Measurements from ENCODE around the gene GDPD4. TPM values are rescaled to one million over a fixed set of nuclear protein-coding genes. Genes with fewer than 3 reads are reported as not detected.

GDPD4 gene, protein sequence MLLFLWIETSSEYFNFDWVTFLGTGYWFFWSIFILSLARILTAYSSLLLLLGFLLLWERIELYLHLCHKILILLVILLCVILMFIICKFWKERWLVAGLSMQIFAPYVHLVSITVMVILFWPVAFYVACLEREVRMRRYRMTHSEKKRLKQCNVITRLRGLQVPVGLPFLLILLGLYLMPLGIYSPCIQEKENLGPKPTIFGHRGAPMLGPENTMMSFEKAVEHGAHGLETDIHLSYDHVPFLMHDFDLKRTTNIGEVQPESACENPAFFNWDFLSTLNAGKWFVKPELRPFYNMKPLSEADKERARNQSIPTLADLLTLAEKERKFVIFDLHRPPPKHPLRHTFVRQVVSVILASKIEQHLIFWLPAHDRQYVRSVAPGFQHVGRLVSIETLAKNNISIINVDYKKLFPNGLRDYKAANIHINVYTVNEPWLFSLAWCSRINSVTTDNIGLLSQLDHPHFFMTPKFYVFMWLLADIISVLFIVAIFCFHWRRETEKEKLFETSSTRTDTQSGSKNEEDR
- under 1 TPM in 3 of 4 donors, not detected in 1; 0.08 to 0.49 (median 0.21) TPM for polyA plus RNA-seq (ENCODE audit: insufficient read length in 4 of 4)

DNA sequence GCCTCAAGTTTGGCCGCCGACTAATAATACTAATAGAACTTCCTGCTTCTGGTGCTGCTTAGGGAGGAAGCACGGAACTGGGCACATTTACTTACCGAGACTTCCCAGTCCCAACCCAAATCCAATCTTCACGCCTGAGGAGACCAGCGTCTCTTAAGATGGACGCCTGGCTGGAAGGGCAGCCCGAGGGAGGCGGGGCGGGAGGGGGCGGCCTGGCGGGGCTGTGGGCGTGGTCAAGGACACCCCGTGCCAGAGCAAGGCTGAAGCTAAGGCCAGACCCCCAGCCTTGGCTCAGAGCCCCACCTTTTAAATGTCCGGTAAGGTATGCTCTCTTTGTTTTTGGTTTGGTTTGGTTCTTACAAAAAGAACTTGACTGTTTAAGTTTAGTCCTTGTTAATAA, at the start of gene GDPD4:
Gene GDPD4, minus strand, starts transcription at position 177 of the 400 bp plus-strand sequence. CDS start 16,549 bp downstream, outside the sequence.
- no peak for DNase-seq (ENCODE audit: low read depth in 4 of 4, low spot score in 3 of 4)

DNA sequence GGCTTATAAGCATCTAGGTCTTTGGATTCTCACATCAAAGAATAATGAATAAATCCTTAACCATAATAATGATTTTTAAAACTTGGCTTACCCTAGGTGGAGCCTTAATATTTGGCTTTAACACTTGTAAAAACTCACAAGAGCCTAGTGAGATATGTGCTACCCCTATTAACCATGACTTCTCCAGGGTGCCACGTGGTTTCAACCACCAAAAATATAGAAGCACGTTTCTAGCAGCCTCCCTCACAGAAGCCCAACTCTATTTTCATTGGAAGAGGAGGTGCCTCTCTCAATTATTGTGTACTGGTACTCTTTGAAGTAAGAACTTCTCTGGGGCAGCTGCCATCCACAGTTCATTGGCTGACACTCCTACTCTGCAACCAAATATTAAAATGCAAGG, 46.5 kb upstream of the GDPD4 start:
- no peak for DNase-seq (ENCODE audit: low read depth in 4 of 4, low spot score in 3 of 4)

DNA sequence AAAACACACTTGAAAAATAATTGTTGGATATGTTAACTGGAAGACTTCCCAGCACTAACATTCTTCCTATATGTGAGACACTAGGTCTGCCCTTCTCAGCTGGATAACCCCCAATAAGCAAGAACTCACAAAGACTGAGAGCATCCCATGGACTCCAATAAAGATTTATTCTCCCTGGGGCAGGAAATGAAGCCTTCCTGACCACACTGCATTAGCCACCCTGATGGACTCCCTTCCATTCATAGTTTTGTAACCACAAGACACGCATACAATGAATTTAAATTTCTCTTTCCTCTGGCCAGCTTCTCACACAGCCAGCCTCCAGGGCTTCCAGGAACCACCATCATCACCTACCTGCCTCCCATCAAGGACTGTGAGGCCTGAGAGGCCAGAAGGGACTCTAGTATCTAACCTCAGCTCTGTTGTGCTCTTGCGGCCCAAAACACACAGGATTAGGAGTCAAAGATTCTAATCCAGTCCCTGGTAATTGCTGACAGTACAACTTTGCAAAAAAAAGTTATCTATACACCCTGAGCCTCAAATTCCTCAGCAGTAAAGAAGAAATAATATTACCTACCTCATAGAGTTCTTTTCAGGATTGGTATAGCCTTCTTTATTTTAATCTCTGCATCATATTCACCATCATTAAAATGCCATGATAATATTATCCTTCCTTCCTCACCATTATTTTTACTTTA, 45.6 kb upstream of the GDPD4 start:
- no peak for DNase-seq (ENCODE audit: low read depth in 4 of 4, low spot score in 3 of 4)

DNA sequence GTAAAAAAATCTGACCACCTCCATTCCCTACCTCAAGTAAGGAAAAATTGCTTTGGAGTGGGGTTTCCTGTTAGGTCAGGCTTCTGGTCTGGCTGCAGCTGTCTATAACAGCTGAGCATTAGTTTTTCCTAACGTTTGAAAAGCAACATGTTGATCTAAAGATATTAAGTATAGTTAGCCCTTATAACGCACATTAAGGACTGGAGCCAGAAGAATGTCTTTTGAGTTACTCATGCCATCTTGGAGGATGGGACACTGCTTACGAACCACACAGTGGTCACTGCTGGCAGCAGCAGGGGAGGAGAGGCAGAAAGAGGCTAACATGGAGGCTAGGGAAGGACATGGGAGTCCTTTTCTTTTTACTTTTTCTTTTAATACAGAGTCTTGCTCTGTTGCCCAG, 44.1 kb upstream of the GDPD4 start:
- DNase-seq (ENCODE audit: low read depth in 4 of 4, low spot score in 3 of 4) = no peak

DNA sequence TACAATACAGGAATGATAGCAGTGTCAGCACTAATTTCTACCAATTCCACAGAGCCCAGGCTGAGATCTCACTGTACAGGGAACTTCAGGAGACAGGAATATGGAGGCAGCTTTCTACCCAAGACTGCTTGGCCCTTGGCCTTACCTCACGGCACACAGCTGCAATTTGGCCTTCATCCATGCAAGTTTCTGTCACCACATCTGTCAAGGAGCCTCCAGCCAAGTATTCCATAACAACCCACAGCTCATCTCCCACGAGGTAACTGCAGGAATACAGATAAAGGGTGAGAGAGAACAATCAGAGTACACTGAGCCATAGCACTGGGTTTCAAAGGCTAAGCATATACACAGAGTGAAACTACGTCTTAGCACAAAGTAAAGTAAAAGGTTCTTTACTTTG, 39.0 kb upstream of the GDPD4 start:
- DNase-seq (ENCODE audit: low read depth in 4 of 4, low spot score in 3 of 4) = no peak

DNA sequence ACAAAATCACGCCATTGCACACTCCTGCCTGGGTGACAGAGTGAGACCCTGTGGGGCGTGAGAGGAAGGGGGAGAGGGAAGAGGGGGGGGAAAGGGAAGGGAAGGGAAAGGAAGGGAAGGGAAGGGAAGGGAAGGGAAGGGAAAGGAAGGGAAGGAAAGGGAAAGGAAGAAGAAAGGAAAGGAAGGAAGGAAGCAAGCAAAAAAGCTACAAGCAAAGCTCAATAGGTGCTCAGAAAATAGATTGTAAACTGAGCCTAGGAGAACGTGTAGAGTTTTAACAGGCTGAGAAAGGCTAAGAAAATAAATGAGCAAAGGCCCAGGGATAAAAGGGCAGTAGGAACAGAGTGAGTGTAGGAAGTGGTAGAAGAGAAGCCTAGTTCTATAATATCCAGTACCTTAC, 30.8 kb upstream of the GDPD4 start:
- no peak for DNase-seq (ENCODE audit: low read depth in 4 of 4, low spot score in 3 of 4)

DNA sequence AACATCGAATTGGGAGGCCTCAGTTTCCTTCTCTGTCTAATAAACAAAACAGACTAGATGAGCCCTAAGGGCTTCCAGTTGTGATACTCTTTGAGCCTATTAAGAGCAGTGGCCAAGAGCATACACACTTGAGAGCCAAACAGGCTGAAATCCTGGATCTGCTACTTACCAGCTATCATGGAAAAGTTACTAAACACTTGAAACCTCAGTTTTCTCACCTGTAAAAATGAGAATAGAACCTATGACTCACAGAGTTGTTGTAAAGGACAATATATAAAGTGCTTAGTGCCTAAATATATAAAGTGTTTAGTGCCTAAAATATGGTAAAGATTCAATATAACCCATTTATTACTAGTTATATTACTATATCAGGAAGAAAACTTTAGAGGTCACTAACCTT, 23.7 kb upstream of the GDPD4 start:
- DNase-seq (ENCODE audit: low read depth in 4 of 4, low spot score in 3 of 4) = no peak

DNA sequence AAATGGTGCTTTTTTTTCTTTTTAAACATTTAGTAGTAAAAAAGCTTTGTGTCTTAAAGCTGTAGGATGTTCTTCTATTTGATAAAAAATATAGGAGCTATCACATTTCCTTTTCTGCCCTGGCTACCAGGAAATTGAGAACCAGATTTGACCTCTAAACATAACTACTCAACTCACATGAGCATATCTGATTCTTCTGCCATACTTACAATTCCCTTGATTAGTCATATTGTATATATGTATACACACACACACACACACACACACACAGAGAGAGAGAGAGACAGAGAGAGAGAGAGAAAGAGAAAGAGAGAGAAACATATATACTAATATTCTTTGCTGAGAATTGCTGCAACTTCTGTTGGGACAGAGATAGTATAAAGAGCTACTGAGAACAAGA, 23.0 kb upstream of the GDPD4 start:
- DNase-seq (ENCODE audit: low read depth in 4 of 4, low spot score in 3 of 4) = no peak

DNA sequence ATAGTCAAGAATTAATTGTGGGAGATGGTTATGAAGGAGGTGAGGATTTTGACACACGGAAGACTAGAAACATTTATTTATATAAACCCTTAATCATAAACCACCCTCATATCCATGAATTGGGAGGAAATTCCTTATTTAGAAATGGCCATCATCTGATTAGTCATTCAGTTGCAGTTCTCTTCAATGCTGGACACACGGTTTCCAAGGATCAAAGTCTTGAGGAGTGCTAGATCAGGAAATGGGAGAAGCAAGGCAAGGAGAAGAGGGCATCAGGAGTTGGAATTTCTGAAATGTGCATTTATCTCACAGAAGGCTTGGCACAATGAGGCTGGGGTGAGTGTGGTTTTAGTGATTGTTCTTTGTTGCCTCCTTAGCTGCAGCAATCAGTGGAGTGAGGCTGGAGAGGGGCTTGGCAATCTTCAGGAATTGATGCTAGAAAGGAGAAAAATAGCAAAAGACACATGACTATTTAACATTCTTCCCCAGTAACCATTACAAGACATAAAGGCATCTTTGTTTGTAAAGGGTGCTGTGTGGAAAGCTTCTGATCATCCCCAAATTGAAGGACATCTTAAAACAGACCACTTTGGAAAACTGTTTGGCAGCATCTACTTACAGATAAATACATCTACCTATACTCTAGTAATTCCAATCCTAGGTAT, 21.6 kb upstream of the GDPD4 start:
- DNase-seq (ENCODE audit: low read depth in 4 of 4, low spot score in 3 of 4) = no peak

DNA sequence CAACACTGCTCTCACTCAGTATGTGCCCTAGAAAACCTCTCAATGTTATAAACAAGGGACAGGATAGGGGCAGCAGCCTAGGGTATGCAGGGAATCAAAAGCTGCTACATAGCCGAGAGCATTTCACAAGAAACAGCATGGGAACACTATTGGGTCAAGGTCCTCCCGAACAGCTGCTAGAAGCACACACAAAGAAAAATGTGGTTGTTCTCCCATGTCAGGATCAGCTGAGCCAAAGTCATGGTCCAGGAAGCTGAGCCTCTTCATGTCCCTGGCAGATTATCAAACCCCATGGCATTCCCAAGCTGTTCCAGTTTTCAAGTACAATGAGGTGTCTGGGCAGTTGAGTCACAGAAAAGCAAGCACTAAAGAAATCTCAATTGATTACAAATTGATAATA, 21.0 kb upstream of the GDPD4 start:
- no peak for DNase-seq (ENCODE audit: low read depth in 4 of 4, low spot score in 3 of 4)

DNA sequence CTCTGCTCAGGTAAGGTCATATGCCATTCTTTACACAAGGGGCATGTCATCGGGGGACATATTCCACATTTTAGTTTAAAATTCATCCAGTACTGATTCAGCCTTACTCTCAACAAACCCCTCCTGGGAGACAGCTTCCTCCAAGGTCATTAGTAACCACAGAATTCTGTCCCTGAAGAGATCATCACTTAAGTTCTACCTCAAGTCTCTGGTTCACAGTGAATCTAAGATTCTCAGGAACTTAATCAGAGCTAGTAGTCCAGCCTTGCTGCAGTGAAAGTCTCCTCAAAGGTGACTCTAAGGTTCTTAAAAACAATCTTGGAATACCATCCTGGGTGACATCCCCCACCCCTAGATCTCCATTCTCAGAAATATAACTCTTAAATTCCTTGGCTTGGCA, 18.9 kb upstream of the GDPD4 start:
- no peak for DNase-seq (ENCODE audit: low read depth in 4 of 4, low spot score in 3 of 4)

DNA sequence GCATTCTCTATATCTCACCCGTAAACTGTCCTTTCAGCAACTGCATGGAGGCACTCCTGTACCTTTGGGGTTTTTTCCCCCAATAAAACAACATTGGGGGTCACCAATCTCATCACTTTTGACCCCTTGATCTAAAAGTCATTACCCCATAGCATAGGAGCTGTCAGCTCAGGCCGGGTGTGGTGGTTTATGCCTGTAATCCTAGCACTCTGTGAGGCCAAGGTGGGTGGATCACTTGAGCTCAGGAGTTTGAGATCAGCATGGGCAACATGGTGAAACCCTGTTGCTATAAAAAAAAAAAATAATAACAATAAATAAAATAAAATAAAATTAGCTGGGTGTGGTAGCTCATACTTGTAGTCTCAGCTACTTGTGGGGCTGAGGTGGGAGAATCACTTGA, 17.1 kb upstream of the GDPD4 start:
- DNase-seq (ENCODE audit: low read depth in 4 of 4, low spot score in 3 of 4) = no peak

DNA sequence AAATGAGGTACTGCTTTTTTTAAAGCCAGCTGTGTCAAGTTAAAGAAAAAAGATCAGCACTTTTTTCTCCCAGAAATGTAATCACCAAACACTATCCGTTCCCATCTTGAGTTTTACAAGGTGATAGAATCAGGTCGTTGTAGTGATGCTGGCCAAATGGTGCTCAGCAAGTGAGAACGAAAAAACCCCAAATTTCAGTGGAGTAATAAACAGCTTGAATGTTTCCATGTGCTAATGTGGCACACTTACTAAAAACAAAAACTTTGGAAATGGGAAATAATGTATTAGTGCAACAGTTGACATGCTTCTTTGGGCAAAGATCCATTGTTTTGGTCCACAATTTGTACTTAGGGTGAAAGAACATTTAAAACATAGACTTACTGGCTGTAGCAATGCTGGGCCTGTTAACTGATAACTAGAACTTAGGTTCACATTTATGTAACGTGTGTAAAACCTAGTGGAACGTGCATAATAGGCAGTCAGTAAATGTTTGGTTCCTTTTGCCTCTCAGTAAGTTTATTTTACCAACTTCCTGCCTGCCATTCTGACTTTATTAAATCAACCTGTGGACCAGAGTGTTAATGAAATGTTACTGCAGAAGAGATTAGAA, 15.4 kb upstream of the GDPD4 start:
- no peak for DNase-seq (ENCODE audit: low read depth in 4 of 4, low spot score in 3 of 4)

DNA sequence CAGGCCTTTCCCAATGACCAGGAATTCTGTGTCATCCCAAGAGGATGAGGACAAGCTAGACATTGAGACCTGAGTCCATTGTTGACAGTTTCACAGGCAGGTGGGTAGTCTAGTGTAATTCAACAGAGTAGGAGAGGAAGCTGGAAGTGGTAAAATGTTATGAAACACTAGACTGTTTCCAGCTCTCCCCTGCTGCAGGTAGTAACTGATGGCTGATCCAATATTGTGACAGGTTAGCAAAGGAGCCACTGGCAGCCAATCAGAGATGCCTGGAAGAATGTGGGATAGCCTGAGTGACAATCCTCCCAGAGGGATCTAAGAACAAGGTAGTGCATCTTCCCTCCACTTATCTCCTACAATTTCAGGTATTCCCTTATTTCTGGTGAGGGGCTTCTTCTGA, 10.6 kb upstream of the GDPD4 start:
- DNase-seq (ENCODE audit: low read depth in 4 of 4, low spot score in 3 of 4) = no peak

DNA sequence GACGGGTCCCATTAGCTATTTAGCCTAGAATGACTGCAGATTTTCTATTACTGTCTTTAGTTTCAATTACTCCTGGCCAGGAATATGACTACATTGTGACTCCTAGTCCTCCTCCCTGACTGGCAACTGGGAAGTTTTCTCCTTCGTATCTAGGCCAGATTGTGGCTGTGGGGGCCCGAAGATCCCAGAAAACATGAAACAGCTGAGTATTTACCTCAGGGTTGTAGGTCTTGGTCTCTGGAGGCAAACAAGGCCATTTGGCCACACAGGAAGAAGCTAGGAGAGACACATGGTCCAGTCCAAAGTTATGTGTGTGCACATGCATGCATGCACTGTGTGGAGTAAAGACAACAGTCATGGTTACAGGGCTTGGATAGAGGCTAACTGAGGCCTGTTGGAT, 10.2 kb upstream of the GDPD4 start:
- no peak for DNase-seq (ENCODE audit: low read depth in 4 of 4, low spot score in 3 of 4)

DNA sequence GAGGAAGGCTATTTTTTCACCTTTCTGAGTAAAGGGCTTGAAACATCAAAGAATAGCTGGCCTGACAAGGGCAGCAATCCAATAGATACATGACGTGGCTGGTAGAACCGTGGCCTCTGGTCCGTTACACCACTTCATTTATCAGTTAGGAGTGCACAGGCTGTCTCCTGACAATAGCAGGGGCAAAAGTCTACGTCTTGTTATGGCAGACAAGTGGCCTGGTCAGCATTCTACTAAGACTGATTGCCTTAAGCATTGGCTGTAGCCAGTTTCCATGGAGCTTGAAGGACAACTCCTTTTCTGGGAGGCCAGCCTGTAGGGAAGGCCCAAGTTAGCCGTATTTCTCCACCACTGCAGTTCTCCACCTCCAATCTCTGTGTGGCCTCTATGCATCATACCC, 9.2 kb upstream of the GDPD4 start:
- no peak for DNase-seq (ENCODE audit: low read depth in 4 of 4, low spot score in 3 of 4)

DNA sequence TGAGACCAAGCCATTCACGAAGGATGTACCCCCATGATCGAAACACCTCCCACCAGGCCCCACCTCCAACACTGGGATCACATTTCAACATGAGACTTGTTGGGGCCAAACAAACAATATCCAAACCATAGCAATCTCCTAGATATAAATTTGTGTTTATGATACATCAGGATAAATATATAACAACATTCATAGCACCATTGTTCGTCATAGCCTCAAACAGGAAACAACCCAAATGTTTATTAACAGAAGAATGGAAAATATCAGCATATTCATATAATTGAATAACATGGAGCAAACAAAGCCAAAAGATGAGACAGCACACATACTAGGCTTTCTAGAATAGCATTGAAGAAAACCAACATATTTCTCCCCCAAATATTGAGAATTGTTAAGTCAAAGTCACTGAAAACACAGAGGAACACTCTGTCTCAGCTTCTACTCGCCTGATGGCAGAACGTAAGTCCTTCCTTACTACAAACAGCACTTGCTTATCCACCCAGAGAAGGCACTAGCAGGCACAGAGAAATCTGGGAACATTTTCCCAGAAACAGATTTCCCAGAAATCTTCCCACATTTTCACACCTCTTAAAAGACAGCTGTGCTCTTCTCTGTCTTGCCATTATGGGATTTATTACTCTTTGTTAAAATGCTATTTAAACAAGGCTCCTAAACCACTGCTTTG, 8.1 kb upstream of the GDPD4 start:
- no peak for DNase-seq (ENCODE audit: low read depth in 4 of 4, low spot score in 3 of 4)

DNA sequence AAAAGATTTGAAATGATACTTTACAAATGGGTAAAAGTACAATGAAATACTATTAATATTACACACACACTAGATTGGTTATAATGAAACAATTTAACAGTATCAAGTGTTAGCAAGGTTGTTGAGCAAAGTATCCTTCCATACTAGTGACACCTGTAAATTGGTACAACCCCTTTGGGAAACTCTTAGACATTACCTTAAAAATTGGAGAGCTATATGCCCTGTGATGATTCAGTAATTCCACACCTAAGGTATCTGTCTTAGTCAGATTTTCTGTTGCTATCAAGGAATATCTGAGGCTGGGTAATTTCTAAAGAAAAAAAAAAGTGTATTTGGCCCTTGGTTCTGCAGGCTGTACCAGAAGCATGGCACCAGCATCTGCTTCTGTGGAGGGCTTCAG, 7.4 kb upstream of the GDPD4 start:
- no peak for DNase-seq (ENCODE audit: low read depth in 4 of 4, low spot score in 3 of 4)

DNA sequence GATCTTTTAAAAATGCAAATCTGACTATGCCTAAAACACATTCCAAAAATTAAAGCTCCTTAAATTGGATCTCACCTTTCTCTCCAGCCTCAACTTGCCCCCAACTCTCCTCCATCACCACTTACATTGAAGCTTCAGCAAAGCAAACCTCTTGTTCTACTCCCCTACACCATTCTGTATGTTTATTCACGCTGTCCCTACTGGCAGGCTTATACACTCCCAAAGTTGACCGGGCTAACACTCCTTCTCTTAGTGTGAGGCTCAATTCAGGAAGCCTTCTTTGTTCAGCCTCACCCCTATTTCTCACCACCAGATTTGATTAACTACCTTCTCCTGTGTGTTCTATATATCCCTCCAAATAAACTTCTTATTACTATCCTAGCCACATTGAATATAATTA, 1.8 kb upstream of the GDPD4 start:
- DNase-seq (ENCODE audit: low read depth in 4 of 4, low spot score in 3 of 4) = no peak

DNA sequence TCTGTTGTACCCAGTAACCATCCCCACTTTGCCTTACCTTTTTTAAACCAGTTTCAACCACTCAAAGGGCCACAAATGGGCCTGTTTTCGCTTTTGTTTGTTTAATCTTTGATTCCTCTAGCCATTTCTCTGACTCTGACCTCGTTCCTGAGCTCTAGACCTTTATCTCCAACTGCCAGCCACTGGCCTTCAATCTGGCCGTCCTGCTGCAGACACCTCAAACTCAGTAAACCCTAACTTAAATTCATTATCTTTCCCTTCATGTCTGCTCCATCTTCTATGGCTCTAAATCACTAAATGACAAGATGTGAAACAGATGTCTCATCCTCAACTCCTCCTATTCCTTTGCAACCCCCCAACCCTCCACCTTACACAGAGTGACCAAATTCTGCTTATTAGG, 1.3 kb upstream of the GDPD4 start:
- no peak for DNase-seq (ENCODE audit: low read depth in 4 of 4, low spot score in 3 of 4)
